K562 (cell line): Measurements from ENCODE around the gene DDAH1. TPM values are rescaled to one million over a fixed set of nuclear protein-coding genes. Genes with fewer than 3 reads are reported as not detected.

Experiments used
- AFF4 ChIP-seq: sonication (generic); formaldehyde crosslinking; IDR thresholded peaks from 2 replicates; pipeline ENCODE4 v1.8.0; 2023; ENCODE audit warnings: mild to moderate bottlenecking, missing genetic modification reagents
- ARID1B ChIP-seq: fragments of 450-650 bp; IDR thresholded peaks from 2 replicates; pipeline ENCODE4 v1.6.1; 2016; ENCODE audit warnings: antibody characterized with exemption, mild to moderate bottlenecking, inconsistent platforms
- ARID3B ChIP-seq: fragments of 250-450 bp; sonication (Bioruptor Pico); IDR thresholded peaks from 2 replicates; pipeline ENCODE4 v1.4.0; 2020; ENCODE audit warnings: borderline replicate concordance
- CCNT2 ChIP-seq: IDR thresholded peaks from 2 replicates; pipeline ENCODE4 v1.6.1; 2011; ENCODE audit warnings: borderline replicate concordance, low read depth, mild to moderate bottlenecking, moderate library complexity, mixed read lengths, low read length; ENCODE audit not compliant: insufficient read length; ENCODE audit errors: extremely low read depth
- CTCF ChIP-seq, 3 experiments: IDR thresholded peaks in 2 of 3; conservative IDR thresholded peaks in 1 of 3; 2 replicates each; pipeline ENCODE4 v1.5.1; 2011 to 2012; ENCODE audit warnings: low read length in 3 of 3, mild to moderate bottlenecking in 3 of 3, control low read depth in 2 of 3, improper control_type of control experiment in 1 of 3, inconsistent platforms in 1 of 3, low read depth in 1 of 3, mixed read lengths in 1 of 3, moderate library complexity in 1 of 3; ENCODE audit not compliant: insufficient read depth in 2 of 3
- HEY1 ChIP-seq: fragments of 250-450 bp; sonication (Bioruptor Pico); IDR thresholded peaks from 2 replicates; pipeline ENCODE4 v1.5.0; 2020; ENCODE audit warnings: mild to moderate bottlenecking, moderate library complexity, borderline replicate concordance
- HMGXB4 ChIP-seq: sonication (generic); formaldehyde crosslinking; IDR thresholded peaks from 2 replicates; pipeline ENCODE4 v1.8.1; 2023; ENCODE audit warnings: mild to moderate bottlenecking, missing genetic modification reagents
- HOXB6 ChIP-seq: fragments of 250-450 bp; sonication (Bioruptor Pico); IDR thresholded peaks from 2 replicates; pipeline ENCODE4 v1.5.1; 2022; ENCODE audit warnings: mild to moderate bottlenecking, borderline replicate concordance
- KLF1 ChIP-seq: fragments of 450-650 bp; IDR thresholded peaks from 2 replicates; pipeline ENCODE4 v1.6.1; 2016; ENCODE audit warnings: missing genetic modification characterization, missing compliant biosample characterization
- NCOA4 ChIP-seq: fragments of 450-650 bp; IDR thresholded peaks from 2 replicates; pipeline ENCODE4 v1.6.1; 2018; ENCODE audit warnings: mild to moderate bottlenecking; ENCODE audit not compliant: partially characterized antibody
- PTRF ChIP-seq: fragments of 450-650 bp; IDR thresholded peaks from 2 replicates; pipeline ENCODE4 v1.6.1; 2016; ENCODE audit warnings: mild to moderate bottlenecking, missing genetic modification characterization, missing compliant biosample characterization
- SRSF7 ChIP-seq: fragments of 200-400 bp; formaldehyde crosslinking; optimal IDR thresholded peaks from 2 replicates; pipeline ENCODE3; 2017; ENCODE audit warnings: mild to moderate bottlenecking, low read depth, low read length
- STAG1 ChIP-seq: sonication (generic); formaldehyde crosslinking; IDR thresholded peaks from 2 replicates; pipeline ENCODE4 v1.5.0; 2020; ENCODE audit warnings: missing genetic modification reagents, borderline replicate concordance
- STAT5B ChIP-seq: fragments of 250-450 bp; sonication (Bioruptor Pico); IDR thresholded peaks from 2 replicates; pipeline ENCODE4 v1.8.0; 2021; ENCODE audit warnings: mild to moderate bottlenecking, inconsistent platforms
- TCF15 ChIP-seq: fragments of 250-450 bp; sonication (Bioruptor Pico); IDR thresholded peaks from 2 replicates; pipeline ENCODE4 v1.8.0; 2022; ENCODE audit warnings: moderate library complexity, mild to moderate bottlenecking, inconsistent platforms
- TEAD2 ChIP-seq: fragments of 450-650 bp; IDR thresholded peaks from 2 replicates; pipeline ENCODE4 v1.6.1; 2016; ENCODE audit warnings: missing genetic modification characterization, control low read depth, missing compliant biosample characterization
- XRCC3 ChIP-seq: fragments of 450-650 bp; IDR thresholded peaks from 2 replicates; pipeline ENCODE4 v1.6.1; 2017; ENCODE audit warnings: mild to moderate bottlenecking, moderate library complexity
- ZNF354B ChIP-seq: fragments of 250-450 bp; sonication (Bioruptor Pico); IDR thresholded peaks from 2 replicates; pipeline ENCODE4 v1.4.0; 2020
- ZNF695 ChIP-seq: fragments of 450-650 bp; formaldehyde crosslinking; IDR thresholded peaks from 2 replicates; pipeline ENCODE4 v1.4.0; 2020; ENCODE audit warnings: mild to moderate bottlenecking, moderate library complexity
- polyA plus RNA-seq, 8 experiments: library from polyadenylated mRNA; depleted of rRNA in 4 of 8; stranded (reverse) in 5 of 8; unstranded in 3 of 8; fragments of >200 nt; fragmentation: Nextera tagmentation in 2 of 8; fragmentation: Illumina TruSeq in 1 of 8; extraction: Ambion mirVana in 2 of 8; extraction: Trizol in 1 of 8; gene quantifications; 2 replicates each; pipeline versions ENCODE4 v1.2.1 to v1.2.3, GENCODE V29; 2011 to 2014; ENCODE audit warnings: inconsistent platforms in 1 of 8, missing spikeins in 1 of 8
- total RNA-seq, 7 experiments: library from RNA; depleted of rRNA in 6 of 7; stranded (reverse); fragments of >200 nt in 6 of 7; fragmentation: Illumina TruSeq in 2 of 7; extraction: Trizol in 2 of 7; gene quantifications; 2 replicates each; pipeline versions ENCODE4 v1.2.1 to v1.2.3, GENCODE V29; 2011 to 2021; ENCODE audit warnings: low replicate concordance in 1 of 7

Gene DDAH1
- total and polyA plus RNA-seq, 9 of the 15 experiments (the other 6 are each of a cell fraction or from before 2014, with no cell fraction given) = 0.04 to 0.24 (median 0.10) TPM

GRCh38 chr1:85303440-85304162, 161.4 kb downstream of the DDAH1 start (continued):
- TF ChIP-seq CCNT2 = no peak
- no peak for TF ChIP-seq ARID3B (CRISPR knock-in tag)
- TF ChIP-seq SRSF7 = no peak
- no peak for TF ChIP-seq TCF15 (CRISPR knock-in tag)
- TF ChIP-seq NCOA4 = no peak
- TF ChIP-seq HOXB6 = no peak
- TF ChIP-seq ZNF354B = no peak
- TF ChIP-seq CTCF (IDR thresholded peaks at IDR 0.05 in 2 of 3, conservative IDR thresholded peaks at IDR 0.05 in 1 of 3; ENCODE audit: insufficient read depth in 2 of 3, low read depth in 1 of 3, low read length in 3 of 3) = no peak
- no peak for TF ChIP-seq ARID1B
- no peak for TF ChIP-seq STAG1 (CRISPR knock-in tag)
- no peak for TF ChIP-seq PTRF (tag)
- TF ChIP-seq HEY1 = no peak
- no peak for TF ChIP-seq AFF4 (CRISPR knock-in tag)
- no peak for TF ChIP-seq TEAD2 (tag)
- TF ChIP-seq ZNF695 = no peak
- no peak for TF ChIP-seq XRCC3
- no peak for TF ChIP-seq STAT5B (CRISPR knock-in tag)
- TF ChIP-seq HMGXB4 = no peak
- TF ChIP-seq KLF1 (tag) = no peak
